K562 (cell line): ENCODE data around the gene TMEM143. TPM values are rescaled to one million over a fixed set of nuclear protein-coding genes. Genes with fewer than 3 reads are reported as not detected.

Source experiments
- ATAC-seq: fragments of 200-7000 bp; cut with Tn5 transposase; 3 replicates; pipeline ENCODE4 v1.9.1; 2020; ENCODE audit warnings: moderate library complexity
- BruUV-seq: library from RNA; stranded (reverse); fragments of 400-500 nt; replicated peaks from 2 replicates; lab custom pipeline; 2021; lab: Mats Ljungman, UMichigan
- CTCF ChIA-PET: fragments of 300-600 bp; formaldehyde crosslinking; extraction: SDS; loops from one replicate; lab custom pipeline; 2021; ENCODE audit warnings: low intra/inter-chr PET ratio; lab: Yijun Ruan, JAX
- POLR2A ChIA-PET: fragments of 300-600, 350-650 bp; sonication (Branson Sonifier 250); formaldehyde crosslinking; extraction: SDS; loops from one replicate; lab custom pipeline; 2021; ENCODE audit warnings: antibody characterized with exemption, inconsistent platforms; lab: Yijun Ruan, JAX
- DNase-seq, 4 experiments: peaks; one replicate each; pipeline versions ENCODE4 v3.0.0 to v3.0.0-alpha.2; 2011 to 2018; ENCODE audit warnings: low spot score in 3 of 4, mixed read lengths in 3 of 4; ENCODE audit errors: extremely low read depth in 1 of 4
- FAIRE-seq: peaks from 2 replicates; lab custom pipeline; 2011; peaks lifted over from hg19 to GRCh38; lab: Jason Lieb, UNC
- H2AFZ ChIP-seq: 2 replicates; pipeline ENCODE4 v1.6.0; 2011; ENCODE audit warnings: low read depth, low read length, control low read depth, inconsistent platforms
- H3K27ac ChIP-seq: fragments of 200-600 bp; 3 replicates; pipeline ENCODE4 v1.8.0; 2011; ENCODE audit warnings: low read depth, mild to moderate bottlenecking, control low read depth, inconsistent platforms, low read length, moderate library complexity, mixed read lengths; ENCODE audit errors: extremely low read depth
- H3K27me3 ChIP-seq, 2 experiments: fragments of 300-600 bp in 1 of 2; 2 replicates in 1 of 2; 3 replicates in 1 of 2; pipeline versions ENCODE4 v1.6.0 to v1.8.0; 2011; ENCODE audit warnings: inconsistent platforms in 2 of 2, low read length in 2 of 2, mild to moderate bottlenecking in 1 of 2, mixed read lengths in 1 of 2, moderate library complexity in 1 of 2; ENCODE audit not compliant: control insufficient read depth in 2 of 2, insufficient read depth in 2 of 2
- H3K36me3 ChIP-seq: fragments of 300-600 bp; 3 replicates; pipeline ENCODE4 v1.8.0; 2011; ENCODE audit warnings: mild to moderate bottlenecking, low read length, inconsistent platforms; ENCODE audit not compliant: control insufficient read depth, insufficient read depth
- H3K4me1 ChIP-seq, 2 experiments: fragments of 200-600 bp in 1 of 2; replicated peaks in 1 of 2; 2 replicates in 1 of 2; 3 replicates in 1 of 2; pipeline versions ENCODE4 v1.5.1 to v1.8.0; 2011; ENCODE audit warnings: inconsistent platforms in 2 of 2, low read length in 2 of 2, mild to moderate bottlenecking in 1 of 2, mixed read lengths in 1 of 2, moderate library complexity in 1 of 2; ENCODE audit not compliant: control insufficient read depth in 2 of 2, insufficient read depth in 2 of 2
- H3K4me2 ChIP-seq: 2 replicates; pipeline ENCODE4 v1.6.1; 2011; ENCODE audit warnings: low read length, control low read depth, inconsistent platforms, mixed read lengths; ENCODE audit not compliant: insufficient read depth
- H3K4me3 ChIP-seq: fragments of 200-600 bp; sonication (generic), shearing (Covaris generic); 2 replicates; pipeline ENCODE4 v1.5.1; 2016; ENCODE audit warnings: control low read depth, inconsistent platforms
- H3K79me2 ChIP-seq: fragments of 200-600 bp; 3 replicates; pipeline ENCODE4 v1.8.0; 2011; ENCODE audit warnings: low read length, inconsistent platforms; ENCODE audit not compliant: control insufficient read depth, insufficient read depth
- H3K9ac ChIP-seq, 2 experiments: 2 replicates each; pipeline versions ENCODE4 v1.6.0 to v1.6.1; 2011; ENCODE audit warnings: low read depth in 2 of 2, low read length in 2 of 2, control low read depth in 1 of 2, inconsistent platforms in 1 of 2, mild to moderate bottlenecking in 1 of 2, mixed read lengths in 1 of 2; ENCODE audit not compliant: insufficient read depth in 1 of 2
- H3K9me1 ChIP-seq: one replicate; pipeline ENCODE4 v1.6.0; 2011; ENCODE audit warnings: inconsistent platforms, mild to moderate bottlenecking, low read length, moderate library complexity; ENCODE audit not compliant: control insufficient read depth, insufficient read depth
- H3K9me3 ChIP-seq: replicated peaks from 2 replicates; pipeline ENCODE4 v1.5.1; 2011; ENCODE audit warnings: low read depth, low read length, inconsistent platforms; ENCODE audit not compliant: control insufficient read depth, insufficient read depth
- H4K20me1 ChIP-seq: replicated peaks from 2 replicates; pipeline ENCODE4 v1.6.1; 2011; ENCODE audit warnings: low read length, inconsistent platforms, mixed read lengths; ENCODE audit not compliant: control insufficient read depth, insufficient read depth
- BMI1 ChIP-seq: fragments of 150-350 bp; IDR thresholded peaks from 2 replicates; pipeline ENCODE4 v1.6.1; 2014; ENCODE audit warnings: low read length
- HMGN3 ChIP-seq: IDR thresholded peaks from 2 replicates; pipeline ENCODE4 v1.6.1; 2011; ENCODE audit warnings: borderline replicate concordance, low read depth, mild to moderate bottlenecking, mixed read lengths, low read length; ENCODE audit not compliant: insufficient read length; ENCODE audit errors: extremely low read depth
- TBP ChIP-seq: optimal IDR thresholded peaks from 2 replicates; pipeline ENCODE3; 2011; ENCODE audit warnings: low read depth, low read length, improper control_type of control experiment
- ZNF551 ChIP-seq: fragments of 250-450 bp; sonication (Bioruptor Pico); IDR thresholded peaks from 2 replicates; pipeline ENCODE4 v1.5.0; 2021; ENCODE audit warnings: mild to moderate bottlenecking, moderate library complexity
- WGBS: fragments of 100-300 bp; shearing (Covaris generic); methylation state at CpG from one replicate; pipeline ENCODE4 v1.1.6; 2016; ENCODE audit warnings: low coverage, mixed read lengths; ENCODE audit not compliant: insufficient coverage; ENCODE audit errors: missing lambda C conversion rate; 5-methylcytosine and 5-hydroxymethylcytosine counted together
- in situ Hi-C: fragments of 300-500 bp; cut with MboI; formaldehyde crosslinking; loops from 4 replicates; pipeline ENCODE4 v1.15.0; 2018; ENCODE audit warnings: inconsistent platforms, mixed read lengths
- intact Hi-C: fragments of 100-400 bp; cut with micrococcal nuclease; formaldehyde crosslinking; loops from 2 replicates; pipeline ENCODE4 v1.14.2; 2022
- polyA plus RNA-seq, 8 experiments: library from polyadenylated mRNA; depleted of rRNA in 4 of 8; stranded (reverse) in 5 of 8; unstranded in 3 of 8; fragments of >200 nt; fragmentation: Nextera tagmentation in 2 of 8; fragmentation: Illumina TruSeq in 1 of 8; extraction: Ambion mirVana in 2 of 8; extraction: Trizol in 1 of 8; gene quantifications; 2 replicates each; pipeline versions ENCODE4 v1.2.1 to v1.2.3, GENCODE V29; 2011 to 2014; ENCODE audit warnings: inconsistent platforms in 1 of 8, missing spikeins in 1 of 8
- total RNA-seq, 7 experiments: library from RNA; depleted of rRNA in 6 of 7; stranded (reverse); fragments of >200 nt in 6 of 7; fragmentation: Illumina TruSeq in 2 of 7; extraction: Trizol in 2 of 7; gene quantifications; 2 replicates each; pipeline versions ENCODE4 v1.2.1 to v1.2.3, GENCODE V29; 2011 to 2021; ENCODE audit warnings: low replicate concordance in 1 of 7
- TF ChIP-seq, protein P1 (sequence below), 2 experiments: IDR thresholded peaks; 2 replicates each; pipeline ENCODE4 v1.6.1; 2012; ENCODE audit warnings: improper control_type of control experiment in 2 of 2, low read depth in 2 of 2, low read length in 2 of 2, borderline replicate concordance in 1 of 2
- TF ChIP-seq, protein P2 (sequence below): fragments of 200-800 bp; sonication (Bioruptor generic); IDR thresholded peaks from 2 replicates; pipeline ENCODE4 v1.6.1; 2016; ENCODE audit warnings: missing genetic modification characterization, missing compliant biosample characterization
- TF ChIP-seq, protein P3 (sequence below): sonication (generic); formaldehyde crosslinking; IDR thresholded peaks from 2 replicates; pipeline ENCODE4 v1.8.1; 2023; ENCODE audit warnings: mild to moderate bottlenecking, missing genetic modification reagents
- TF ChIP-seq, protein P4 (sequence below): fragments of 250-450 bp; sonication (Bioruptor Pico); IDR thresholded peaks from 2 replicates; pipeline ENCODE4 v1.5.0; 2021

TMEM143 gene
- total and polyA plus RNA-seq, 9 of the 15 experiments (the other 6 are each of a cell fraction or from before 2014, with no cell fraction given) = 0.66 to 8.8 (median 4.3) TPM

DNA sequence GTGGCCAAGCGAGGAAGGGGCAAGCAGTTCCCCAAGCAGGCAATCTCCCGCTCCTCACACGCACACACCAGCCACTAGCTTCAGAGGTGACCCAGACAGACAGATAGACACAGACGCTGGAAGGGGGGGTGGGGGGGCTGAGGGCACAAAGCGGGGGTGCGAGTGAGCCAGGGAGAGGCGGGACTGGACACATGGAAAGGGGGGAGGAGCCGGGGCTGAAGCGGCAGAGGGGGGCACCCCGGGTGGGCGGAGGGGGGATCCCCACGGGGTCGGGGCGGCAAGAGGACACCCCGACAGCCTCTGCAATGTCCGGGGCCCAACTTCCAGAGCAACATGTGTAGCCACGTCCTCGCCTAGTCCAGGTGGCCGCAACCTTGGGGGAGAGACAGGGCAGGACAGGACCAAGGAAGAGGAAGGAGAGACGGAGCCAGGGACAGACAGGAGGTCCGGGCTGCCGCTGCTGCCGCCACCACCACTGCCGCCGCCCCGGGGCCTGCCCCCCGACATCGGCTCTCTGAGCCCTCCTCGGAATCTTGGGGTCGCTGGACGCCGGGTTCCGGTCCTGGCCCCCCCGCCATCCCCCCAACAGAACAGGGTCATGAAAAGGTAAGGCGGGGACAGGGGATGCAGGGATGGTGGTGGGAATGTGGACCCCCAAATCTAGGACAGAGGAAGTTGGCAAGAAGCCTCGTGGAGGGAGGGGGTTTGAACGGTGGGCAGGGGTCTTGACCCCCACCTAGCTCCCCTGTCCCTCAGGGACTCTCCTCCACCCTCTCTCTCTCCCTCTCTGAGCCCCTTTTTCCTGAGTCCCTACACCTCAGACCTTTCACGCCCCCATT, 30.8 kb upstream of the TMEM143 start:
- intact Hi-C loops = loop anchor here (10.0 kb wide), 2 partner anchors 70 to 100 kb away; partner anchors contain the start of gene EMP3
- Histone ChIP-seq H3K79me2 (peaks cover 33% of the 10 kb centered on the region), H3K9me3 (no peaks in the 10 kb centered on the region), H3K9me1 (no peaks in the 10 kb centered on the region), H3K27me3 (no peaks in the 10 kb centered on the region), H3K36me3 (no peaks in the 10 kb centered on the region; the same call in 1 of the 3 replicates), H3K4me1 (peaks cover 30 to 89% of the 10 kb centered on the region in 2 experiments), H3K9ac (peak overlapping the region; percentile 51 to 91; a peak in 3 of 4 replicates), H3K27ac (peak overlapping the region; percentile 50; the same call in 2 of the 3 replicates), H2AFZ (peak overlapping the region; percentile 78), H3K4me3 (peak overlapping the region; percentile 31; the same call in 1 of the 2 replicates), H4K20me1 (no peaks in the 10 kb centered on the region), H3K4me2 (peak overlapping the region; percentile 63)
- no TSS peak for BruUV-seq
- in situ Hi-C loops = no loop called here
- CTCF ChIA-PET = no interaction called here
- POLR2A ChIA-PET = interaction anchor here (0.5 to 0.6 kb wide), 2 partner anchors 25 to 222 kb away, joined by 3 read pairs; no protein-coding TSS in a partner anchor
- ATAC-seq (no peak), FAIRE-seq (no peak), DNase-seq (no peak)
- 38% methylated on average over 16 of the region's 38 CpGs for WGBS
- TF ChIP-seq, protein P1, sequence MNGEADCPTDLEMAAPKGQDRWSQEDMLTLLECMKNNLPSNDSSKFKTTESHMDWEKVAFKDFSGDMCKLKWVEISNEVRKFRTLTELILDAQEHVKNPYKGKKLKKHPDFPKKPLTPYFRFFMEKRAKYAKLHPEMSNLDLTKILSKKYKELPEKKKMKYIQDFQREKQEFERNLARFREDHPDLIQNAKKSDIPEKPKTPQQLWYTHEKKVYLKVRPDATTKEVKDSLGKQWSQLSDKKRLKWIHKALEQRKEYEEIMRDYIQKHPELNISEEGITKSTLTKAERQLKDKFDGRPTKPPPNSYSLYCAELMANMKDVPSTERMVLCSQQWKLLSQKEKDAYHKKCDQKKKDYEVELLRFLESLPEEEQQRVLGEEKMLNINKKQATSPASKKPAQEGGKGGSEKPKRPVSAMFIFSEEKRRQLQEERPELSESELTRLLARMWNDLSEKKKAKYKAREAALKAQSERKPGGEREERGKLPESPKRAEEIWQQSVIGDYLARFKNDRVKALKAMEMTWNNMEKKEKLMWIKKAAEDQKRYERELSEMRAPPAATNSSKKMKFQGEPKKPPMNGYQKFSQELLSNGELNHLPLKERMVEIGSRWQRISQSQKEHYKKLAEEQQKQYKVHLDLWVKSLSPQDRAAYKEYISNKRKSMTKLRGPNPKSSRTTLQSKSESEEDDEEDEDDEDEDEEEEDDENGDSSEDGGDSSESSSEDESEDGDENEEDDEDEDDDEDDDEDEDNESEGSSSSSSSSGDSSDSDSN (IDR thresholded peaks at IDR 0.05; ENCODE audit: borderline replicate concordance in 1 of 2, low read depth in 2 of 2, low read length in 2 of 2) = peak; percentile 88 to 89; a peak in 3 of 4 replicates
- TF ChIP-seq BMI1 = no peak
- TF ChIP-seq HMGN3 = peak; percentile 17
- TF ChIP-seq, protein P2, sequence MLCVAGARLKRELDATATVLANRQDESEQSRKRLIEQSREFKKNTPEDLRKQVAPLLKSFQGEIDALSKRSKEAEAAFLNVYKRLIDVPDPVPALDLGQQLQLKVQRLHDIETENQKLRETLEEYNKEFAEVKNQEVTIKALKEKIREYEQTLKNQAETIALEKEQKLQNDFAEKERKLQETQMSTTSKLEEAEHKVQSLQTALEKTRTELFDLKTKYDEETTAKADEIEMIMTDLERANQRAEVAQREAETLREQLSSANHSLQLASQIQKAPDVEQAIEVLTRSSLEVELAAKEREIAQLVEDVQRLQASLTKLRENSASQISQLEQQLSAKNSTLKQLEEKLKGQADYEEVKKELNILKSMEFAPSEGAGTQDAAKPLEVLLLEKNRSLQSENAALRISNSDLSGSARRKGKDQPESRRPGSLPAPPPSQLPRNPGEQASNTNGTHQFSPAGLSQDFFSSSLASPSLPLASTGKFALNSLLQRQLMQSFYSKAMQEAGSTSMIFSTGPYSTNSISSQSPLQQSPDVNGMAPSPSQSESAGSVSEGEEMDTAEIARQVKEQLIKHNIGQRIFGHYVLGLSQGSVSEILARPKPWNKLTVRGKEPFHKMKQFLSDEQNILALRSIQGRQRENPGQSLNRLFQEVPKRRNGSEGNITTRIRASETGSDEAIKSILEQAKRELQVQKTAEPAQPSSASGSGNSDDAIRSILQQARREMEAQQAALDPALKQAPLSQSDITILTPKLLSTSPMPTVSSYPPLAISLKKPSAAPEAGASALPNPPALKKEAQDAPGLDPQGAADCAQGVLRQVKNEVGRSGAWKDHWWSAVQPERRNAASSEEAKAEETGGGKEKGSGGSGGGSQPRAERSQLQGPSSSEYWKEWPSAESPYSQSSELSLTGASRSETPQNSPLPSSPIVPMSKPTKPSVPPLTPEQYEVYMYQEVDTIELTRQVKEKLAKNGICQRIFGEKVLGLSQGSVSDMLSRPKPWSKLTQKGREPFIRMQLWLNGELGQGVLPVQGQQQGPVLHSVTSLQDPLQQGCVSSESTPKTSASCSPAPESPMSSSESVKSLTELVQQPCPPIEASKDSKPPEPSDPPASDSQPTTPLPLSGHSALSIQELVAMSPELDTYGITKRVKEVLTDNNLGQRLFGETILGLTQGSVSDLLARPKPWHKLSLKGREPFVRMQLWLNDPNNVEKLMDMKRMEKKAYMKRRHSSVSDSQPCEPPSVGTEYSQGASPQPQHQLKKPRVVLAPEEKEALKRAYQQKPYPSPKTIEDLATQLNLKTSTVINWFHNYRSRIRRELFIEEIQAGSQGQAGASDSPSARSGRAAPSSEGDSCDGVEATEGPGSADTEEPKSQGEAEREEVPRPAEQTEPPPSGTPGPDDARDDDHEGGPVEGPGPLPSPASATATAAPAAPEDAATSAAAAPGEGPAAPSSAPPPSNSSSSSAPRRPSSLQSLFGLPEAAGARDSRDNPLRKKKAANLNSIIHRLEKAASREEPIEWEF = no peak
- TF ChIP-seq, protein P3, sequence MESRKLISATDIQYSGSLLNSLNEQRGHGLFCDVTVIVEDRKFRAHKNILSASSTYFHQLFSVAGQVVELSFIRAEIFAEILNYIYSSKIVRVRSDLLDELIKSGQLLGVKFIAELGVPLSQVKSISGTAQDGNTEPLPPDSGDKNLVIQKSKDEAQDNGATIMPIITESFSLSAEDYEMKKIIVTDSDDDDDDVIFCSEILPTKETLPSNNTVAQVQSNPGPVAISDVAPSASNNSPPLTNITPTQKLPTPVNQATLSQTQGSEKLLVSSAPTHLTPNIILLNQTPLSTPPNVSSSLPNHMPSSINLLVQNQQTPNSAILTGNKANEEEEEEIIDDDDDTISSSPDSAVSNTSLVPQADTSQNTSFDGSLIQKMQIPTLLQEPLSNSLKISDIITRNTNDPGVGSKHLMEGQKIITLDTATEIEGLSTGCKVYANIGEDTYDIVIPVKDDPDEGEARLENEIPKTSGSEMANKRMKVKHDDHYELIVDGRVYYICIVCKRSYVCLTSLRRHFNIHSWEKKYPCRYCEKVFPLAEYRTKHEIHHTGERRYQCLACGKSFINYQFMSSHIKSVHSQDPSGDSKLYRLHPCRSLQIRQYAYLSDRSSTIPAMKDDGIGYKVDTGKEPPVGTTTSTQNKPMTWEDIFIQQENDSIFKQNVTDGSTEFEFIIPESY (CRISPR knock-in tag) = peak; percentile 71
- TF ChIP-seq, protein P4, sequence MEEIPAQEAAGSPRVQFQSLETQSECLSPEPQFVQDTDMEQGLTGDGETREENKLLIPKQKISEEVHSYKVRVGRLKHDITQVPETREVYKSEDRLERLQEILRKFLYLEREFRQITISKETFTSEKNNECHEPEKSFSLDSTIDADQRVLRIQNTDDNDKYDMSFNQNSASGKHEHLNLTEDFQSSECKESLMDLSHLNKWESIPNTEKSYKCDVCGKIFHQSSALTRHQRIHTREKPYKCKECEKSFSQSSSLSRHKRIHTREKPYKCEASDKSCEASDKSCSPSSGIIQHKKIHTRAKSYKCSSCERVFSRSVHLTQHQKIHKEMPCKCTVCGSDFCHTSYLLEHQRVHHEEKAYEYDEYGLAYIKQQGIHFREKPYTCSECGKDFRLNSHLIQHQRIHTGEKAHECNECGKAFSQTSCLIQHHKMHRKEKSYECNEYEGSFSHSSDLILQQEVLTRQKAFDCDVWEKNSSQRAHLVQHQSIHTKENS (CRISPR knock-in tag) = no peak
- TF ChIP-seq ZNF551 (CRISPR knock-in tag) = no peak
- TF ChIP-seq TBP = no peak
